Dermis microvascular lymphatic vessel endothelial cell (primary cell): Measurements from ENCODE around the gene KANK2. TPM values are rescaled to one million over a fixed set of nuclear protein-coding genes. Genes with fewer than 3 reads are reported as not detected.
"Not testable (repeated sequence)": the region's sequence is repeated elsewhere in the genome, so short reads cannot be mapped to it uniquely, and the experiment has no call there.

Source experiments
- DNase-seq, 2 donors: peaks; one replicate each; pipeline versions ENCODE4 v3.0.0 to v3.0.0-alpha.2; 2010; ENCODE audit warnings: low read depth in 2 of 2
- total RNA-seq: library from RNA; depleted of rRNA; stranded (reverse); fragments of >200 nt; gene quantifications from 2 replicates; pipeline ENCODE4 v1.2.1, GENCODE V29; 2014

The KANK2 gene
- total RNA-seq, 1 donor from 2014 or later: 45.6 TPM

- DNase-seq: peak in 1 of 2 donors; percentile 39
Observed at GRCh38 chr19:11196406-11197287, 698 bp downstream of the KANK2 start.

- DNase-seq: peak; percentile 28 to 31
Observed at GRCh38 chr19:11195681-11196080, 1.7 kb downstream of the KANK2 start.

- no peak for DNase-seq
Observed at GRCh38 chr19:11194656-11195558, 2.4 kb downstream of the KANK2 start.

- DNase-seq: no peak
Observed at GRCh38 chr19:11194173-11194572, 3.2 kb downstream of the KANK2 start.

GRCh38 chr19:11192957-11193939 is 4.1 kb downstream of the KANK2 start:
- DNase-seq: no peak

GRCh38 chr19:11191934-11192333 is 5.4 kb downstream of the KANK2 start:
- DNase-seq: no peak

- DNase-seq: peak; percentile 57 to 78
Observed at GRCh38 chr19:11191273-11191755, 6.0 kb downstream of the KANK2 start.

- DNase-seq: no peak
Observed at GRCh38 chr19:11190501-11190900, 6.8 kb downstream of the KANK2 start.

GRCh38 chr19:11187441-11187840 is 9.9 kb downstream of the KANK2 start:
- DNase-seq: no peak

- no peak for DNase-seq
Observed at GRCh38 chr19:11182994-11183393, 14.4 kb downstream of the KANK2 start.

GRCh38 chr19:11181488-11181887 is 15.9 kb downstream of the KANK2 start:
- DNase-seq: no peak

- not testable (repeated sequence) for DNase-seq
Observed at GRCh38 chr19:11180975-11181374, 16.4 kb downstream of the KANK2 start.

- DNase-seq: no peak
Observed at GRCh38 chr19:11180346-11180745, 17.0 kb downstream of the KANK2 start.

GRCh38 chr19:11179716-11180297 is 17.5 kb downstream of the KANK2 start:
- peak in 1 of 2 donors; percentile 48 for DNase-seq

- DNase-seq: not testable (repeated sequence)
Observed at GRCh38 chr19:11179145-11179465, 18.2 kb downstream of the KANK2 start.

GRCh38 chr19:11177592-11177991 is 19.8 kb downstream of the KANK2 start:
- no peak for DNase-seq

- DNase-seq: no peak
Observed at GRCh38 chr19:11176466-11177193, 20.7 kb downstream of the KANK2 start.

GRCh38 chr19:11175920-11176319 is 21.4 kb downstream of the KANK2 start:
- no peak for DNase-seq

GRCh38 chr19:11174336-11174735 is 23.0 kb downstream of the KANK2 start:
- no peak for DNase-seq
